K562 (cell line): ENCODE measurements around the gene CEBPE. TPM values are rescaled to one million over a fixed set of nuclear protein-coding genes. Genes with fewer than 3 reads are reported as not detected.
A peak's percentile ranks its signal among the peaks of the same experiment; 100 is the strongest.

Source experiments
- ARNT ChIP-seq, 2 experiments: fragments of 450-650 bp; IDR thresholded peaks; 2 replicates each; pipeline ENCODE4 v1.6.1; 2016; ENCODE audit warnings: mild to moderate bottlenecking in 1 of 2
- BACH1 ChIP-seq: fragments of 200-800 bp; sonication (Bioruptor generic); IDR thresholded peaks from 2 replicates; pipeline ENCODE4 v1.6.1; 2016; ENCODE audit warnings: missing genetic modification characterization, missing compliant biosample characterization
- DEAF1 ChIP-seq: fragments of 450-650 bp; formaldehyde crosslinking; IDR thresholded peaks from 2 replicates; pipeline ENCODE4 v1.4.0; 2020; ENCODE audit warnings: mild to moderate bottlenecking, moderate library complexity
- ERF ChIP-seq: fragments of 450-650 bp; formaldehyde crosslinking; IDR thresholded peaks from 2 replicates; pipeline ENCODE4 v1.4.0; 2020; ENCODE audit warnings: mild to moderate bottlenecking, mixed read lengths
- GTF2E2 ChIP-seq: fragments of 200-800 bp; sonication (Bioruptor generic); IDR thresholded peaks from 2 replicates; pipeline ENCODE4 v1.6.1; 2016; ENCODE audit warnings: missing genetic modification characterization, missing compliant biosample characterization
- HIVEP1 ChIP-seq: fragments of 250-450 bp; sonication (Bioruptor Pico); IDR thresholded peaks from 2 replicates; pipeline ENCODE4 v1.4.0; 2020; ENCODE audit warnings: mild to moderate bottlenecking
- KLF6 ChIP-seq: fragments of 250-450 bp; sonication (Bioruptor Pico); IDR thresholded peaks from 2 replicates; pipeline ENCODE4 v1.4.0; 2020; ENCODE audit warnings: mild to moderate bottlenecking, moderate library complexity, borderline replicate concordance
- MAFK ChIP-seq: IDR thresholded peaks from 2 replicates; pipeline ENCODE4 v1.6.1; 2011; ENCODE audit warnings: low read length, improper control_type of control experiment
- MTA3 ChIP-seq: fragments of 450-650 bp; formaldehyde crosslinking; IDR thresholded peaks from 2 replicates; pipeline ENCODE4 v1.6.1; 2017; ENCODE audit warnings: mild to moderate bottlenecking, borderline replicate concordance
- PCBP2 ChIP-seq: fragments of 200-400 bp; formaldehyde crosslinking; IDR thresholded peaks from 2 replicates; pipeline ENCODE4 v1.6.1; 2018; ENCODE audit warnings: low read length, low read depth, mild to moderate bottlenecking, moderate library complexity; ENCODE audit not compliant: poor library complexity, severe bottlenecking
- PHF8 ChIP-seq: fragments of 200-600 bp; sonication (generic); IDR thresholded peaks from 2 replicates; pipeline ENCODE4 v1.6.1; 2012; ENCODE audit warnings: mixed run types, mild to moderate bottlenecking, inconsistent platforms, low read length, moderate library complexity, borderline replicate concordance
- SMARCB1 ChIP-seq: IDR thresholded peaks from 2 replicates; pipeline ENCODE4 v1.6.1; 2011; ENCODE audit warnings: improper control_type of control experiment, low read depth; ENCODE audit not compliant: insufficient read length
- SPI1 ChIP-seq: IDR thresholded peaks from 2 replicates; pipeline ENCODE4 v1.6.1; 2011; ENCODE audit warnings: low read depth, low read length, control low read depth, borderline replicate concordance
- TEAD2 ChIP-seq: fragments of 450-650 bp; IDR thresholded peaks from 2 replicates; pipeline ENCODE4 v1.6.1; 2016; ENCODE audit warnings: missing genetic modification characterization, control low read depth, missing compliant biosample characterization
- TFAM ChIP-seq: fragments of 250-450 bp; sonication (Bioruptor Pico); conservative IDR thresholded peaks from 2 replicates; pipeline ENCODE4 v1.5.0; 2021; ENCODE audit warnings: mild to moderate bottlenecking, moderate library complexity
- ZNF24 ChIP-seq: fragments of 450-650 bp; IDR thresholded peaks from 2 replicates; pipeline ENCODE4 v1.6.1; 2016
- ZNF408 ChIP-seq: fragments of 250-450 bp; sonication (Bioruptor Pico); IDR thresholded peaks from 2 replicates; pipeline ENCODE4 v1.4.0; 2020; ENCODE audit warnings: low read depth, mild to moderate bottlenecking, moderate library complexity
- polyA plus RNA-seq, 8 experiments: library from polyadenylated mRNA; depleted of rRNA in 4 of 8; stranded (reverse) in 5 of 8; unstranded in 3 of 8; fragments of >200 nt; fragmentation: Nextera tagmentation in 2 of 8; fragmentation: Illumina TruSeq in 1 of 8; extraction: Ambion mirVana in 2 of 8; extraction: Trizol in 1 of 8; gene quantifications; 2 replicates each; pipeline versions ENCODE4 v1.2.1 to v1.2.3, GENCODE V29; 2011 to 2014; ENCODE audit warnings: inconsistent platforms in 1 of 8, missing spikeins in 1 of 8
- total RNA-seq, 7 experiments: library from RNA; depleted of rRNA in 6 of 7; stranded (reverse); fragments of >200 nt in 6 of 7; fragmentation: Illumina TruSeq in 2 of 7; extraction: Trizol in 2 of 7; gene quantifications; 2 replicates each; pipeline versions ENCODE4 v1.2.1 to v1.2.3, GENCODE V29; 2011 to 2021; ENCODE audit warnings: low replicate concordance in 1 of 7
- TF ChIP-seq, protein P1 (sequence below): sonication (generic); formaldehyde crosslinking; IDR thresholded peaks from 2 replicates; pipeline ENCODE4 v1.8.0; 2022; ENCODE audit warnings: mild to moderate bottlenecking, missing genetic modification reagents
- TF ChIP-seq, protein P2 (sequence below), 2 experiments: fragments of 450-650 bp; formaldehyde crosslinking in 1 of 2; IDR thresholded peaks; 2 replicates each; pipeline versions ENCODE4 v1.4.0 to v1.6.1; 2014 to 2020; ENCODE audit warnings: mild to moderate bottlenecking in 2 of 2, borderline replicate concordance in 1 of 2, low read depth in 1 of 2

The CEBPE gene
- total and polyA plus RNA-seq, 9 of the 15 experiments (the other 6 are each of a cell fraction or from before 2014, with no cell fraction given), result 0.09 to 0.15 (median 0.13) TPM; not detected in 6

GRCh38 chr14:23160924-23161522 is 42.0 kb upstream of the CEBPE start (continued):
- TF ChIP-seq, protein P1, sequence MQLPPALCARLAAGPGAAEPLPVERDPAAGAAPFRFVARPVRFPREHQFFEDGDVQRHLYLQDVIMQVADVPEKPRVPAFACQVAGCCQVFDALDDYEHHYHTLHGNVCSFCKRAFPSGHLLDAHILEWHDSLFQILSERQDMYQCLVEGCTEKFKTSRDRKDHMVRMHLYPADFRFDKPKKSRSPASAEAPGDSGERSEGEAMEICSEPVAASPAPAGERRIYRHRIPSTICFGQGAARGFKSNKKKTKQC (CRISPR knock-in tag), result no peak
- peak in 1 of 2 experiments; percentile 21; a peak in 1 of 4 replicates for TF ChIP-seq ARNT (IDR thresholded peaks at IDR 0.05)
- no peak for TF ChIP-seq ZNF408 (CRISPR knock-in tag)
- no peak for TF ChIP-seq HIVEP1 (CRISPR knock-in tag)
- TF ChIP-seq MAFK, result peak; percentile 100
- no peak for TF ChIP-seq TFAM (CRISPR knock-in tag)
- no peak for TF ChIP-seq GTF2E2 (tag)
- TF ChIP-seq PCBP2, result no peak
- TF ChIP-seq MTA3, result peak; percentile 34; the same call in 1 of the 2 replicates
- TF ChIP-seq SPI1, result peak; percentile 38; the same call in 1 of the 2 replicates
- TF ChIP-seq DEAF1 (CRISPR knock-in tag), result no peak
- TF ChIP-seq ZNF24, result no peak
- TF ChIP-seq ERF (CRISPR knock-in tag), result no peak
- no peak for TF ChIP-seq TEAD2 (tag)
- TF ChIP-seq KLF6, result no peak
- TF ChIP-seq, protein P2, sequence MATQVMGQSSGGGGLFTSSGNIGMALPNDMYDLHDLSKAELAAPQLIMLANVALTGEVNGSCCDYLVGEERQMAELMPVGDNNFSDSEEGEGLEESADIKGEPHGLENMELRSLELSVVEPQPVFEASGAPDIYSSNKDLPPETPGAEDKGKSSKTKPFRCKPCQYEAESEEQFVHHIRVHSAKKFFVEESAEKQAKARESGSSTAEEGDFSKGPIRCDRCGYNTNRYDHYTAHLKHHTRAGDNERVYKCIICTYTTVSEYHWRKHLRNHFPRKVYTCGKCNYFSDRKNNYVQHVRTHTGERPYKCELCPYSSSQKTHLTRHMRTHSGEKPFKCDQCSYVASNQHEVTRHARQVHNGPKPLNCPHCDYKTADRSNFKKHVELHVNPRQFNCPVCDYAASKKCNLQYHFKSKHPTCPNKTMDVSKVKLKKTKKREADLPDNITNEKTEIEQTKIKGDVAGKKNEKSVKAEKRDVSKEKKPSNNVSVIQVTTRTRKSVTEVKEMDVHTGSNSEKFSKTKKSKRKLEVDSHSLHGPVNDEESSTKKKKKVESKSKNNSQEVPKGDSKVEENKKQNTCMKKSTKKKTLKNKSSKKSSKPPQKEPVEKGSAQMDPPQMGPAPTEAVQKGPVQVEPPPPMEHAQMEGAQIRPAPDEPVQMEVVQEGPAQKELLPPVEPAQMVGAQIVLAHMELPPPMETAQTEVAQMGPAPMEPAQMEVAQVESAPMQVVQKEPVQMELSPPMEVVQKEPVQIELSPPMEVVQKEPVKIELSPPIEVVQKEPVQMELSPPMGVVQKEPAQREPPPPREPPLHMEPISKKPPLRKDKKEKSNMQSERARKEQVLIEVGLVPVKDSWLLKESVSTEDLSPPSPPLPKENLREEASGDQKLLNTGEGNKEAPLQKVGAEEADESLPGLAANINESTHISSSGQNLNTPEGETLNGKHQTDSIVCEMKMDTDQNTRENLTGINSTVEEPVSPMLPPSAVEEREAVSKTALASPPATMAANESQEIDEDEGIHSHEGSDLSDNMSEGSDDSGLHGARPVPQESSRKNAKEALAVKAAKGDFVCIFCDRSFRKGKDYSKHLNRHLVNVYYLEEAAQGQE (IDR thresholded peaks at IDR 0.05; ENCODE audit: borderline replicate concordance), result peak; percentile 99
- TF ChIP-seq, protein P2 (CRISPR knock-in tag; IDR thresholded peaks at IDR 0.05; ENCODE audit: low read depth), result no peak
- TF ChIP-seq PHF8, result peak; percentile 36; the same call in 1 of the 2 replicates
- TF ChIP-seq SMARCB1, result no peak
- TF ChIP-seq BACH1 (tag), result peak; percentile 94
